Fibroblast of mammary gland (primary cell): ENCODE data around the gene IFIT3.
"Not testable (repeated sequence)": the region's sequence is repeated elsewhere in the genome, so short reads cannot be mapped to it uniquely, and the experiment has no call there.

Experiments used
- DNase-seq: peaks from one replicate; pipeline ENCODE4 v3.0.0-alpha.2; 2010; ENCODE audit warnings: low read depth
- H3K4me3 ChIP-seq: 2 replicates; pipeline ENCODE4 v1.5.1; 2011; ENCODE audit warnings: low read depth, mild to moderate bottlenecking, low read length, moderate library complexity; ENCODE audit not compliant: control insufficient read depth
- CTCF ChIP-seq: conservative IDR thresholded peaks from 2 replicates; pipeline ENCODE4 v1.5.1; 2011; ENCODE audit warnings: low read depth, low read length, inconsistent platforms; ENCODE audit not compliant: control insufficient read depth, insufficient read depth

IFIT3 gene

GRCh38 chr10:89348975-89349374, 21.2 kb downstream of the IFIT3 start:
- no peak for DNase-seq
- H3K4me3 ChIP-seq: no peak overlapping the region
- TF ChIP-seq CTCF: no peak

- DNase-seq: peak; percentile 54
- H3K4me3 ChIP-seq: not testable (repeated sequence)
Measured at GRCh38 chr10:89350631-89351315, 23.0 kb downstream of the IFIT3 start.

- TF ChIP-seq CTCF: no peak
- no peak overlapping the region for H3K4me3 ChIP-seq
- no peak for DNase-seq
Measured at GRCh38 chr10:89351412-89351779, 23.6 kb downstream of the IFIT3 start.

GRCh38 chr10:89351780-89352597, 24.2 kb downstream of the IFIT3 start:
- peak; percentile 99 for DNase-seq
- TF ChIP-seq CTCF: no peak
- H3K4me3 ChIP-seq: no peak overlapping the region

GRCh38 chr10:89352802-89353201, 25.0 kb downstream of the IFIT3 start:
- no peak overlapping the region for H3K4me3 ChIP-seq
- no peak for DNase-seq
- TF ChIP-seq CTCF: no peak

- peak; percentile 95 for DNase-seq
- no peak for TF ChIP-seq CTCF
- H3K4me3 ChIP-seq: no peak overlapping the region
Measured at GRCh38 chr10:89355394-89355931, 27.7 kb downstream of the IFIT3 start.

GRCh38 chr10:89357096-89357495, 29.3 kb downstream of the IFIT3 start:
- TF ChIP-seq CTCF: no peak
- DNase-seq: no peak
- H3K4me3 ChIP-seq: no peak overlapping the region
